ENCODE results near the gene GABRE.

The GABRE gene

DNA sequence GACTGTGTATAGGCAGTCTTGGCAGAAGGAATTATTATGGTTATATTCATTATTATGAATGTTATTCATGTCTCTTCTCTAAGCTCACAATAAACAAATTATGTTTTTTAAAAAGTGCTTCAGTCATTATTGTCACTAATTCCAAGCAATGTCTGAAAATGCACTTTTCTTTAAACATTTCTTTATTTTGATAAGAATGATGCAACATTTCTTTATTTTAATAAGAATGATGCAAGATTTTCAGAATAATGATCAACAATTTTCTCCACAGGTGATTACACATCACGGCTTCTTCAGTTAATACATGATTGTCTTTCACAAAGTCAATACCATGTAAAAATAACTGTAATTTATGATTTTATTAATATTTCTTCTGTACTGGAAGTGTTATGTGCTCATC, 39.1 kb downstream of the GABRE start:
- no peaks in the 10 kb centered on the region for H3K4me1 ChIP-seq (ENCODE audit: control insufficient read depth, insufficient read depth, low read length)
- H3K9me3 ChIP-seq (ENCODE audit: control insufficient read depth, insufficient read depth, low read depth, low read length) = no peaks in the 10 kb centered on the region; the same call in 1 of the 2 replicates
- TF ChIP-seq ZNF843 (tag by site-specific recombination; IDR thresholded peaks at IDR 0.05) = no peak
- TF ChIP-seq, protein P1, sequence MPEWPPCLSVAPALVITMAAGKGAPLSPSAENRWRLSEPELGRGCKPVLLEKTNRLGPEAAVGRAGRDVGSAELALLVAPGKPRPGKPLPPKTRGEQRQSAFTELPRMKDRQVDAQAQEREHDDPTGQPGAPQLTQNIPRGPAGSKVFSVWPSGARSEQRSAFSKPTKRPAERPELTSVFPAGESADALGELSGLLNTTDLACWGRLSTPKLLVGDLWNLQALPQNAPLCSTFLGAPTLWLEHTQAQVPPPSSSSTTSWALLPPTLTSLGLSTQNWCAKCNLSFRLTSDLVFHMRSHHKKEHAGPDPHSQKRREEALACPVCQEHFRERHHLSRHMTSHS (tag by site-specific recombination; IDR thresholded peaks at IDR 0.05) = no peak
- TF ChIP-seq ZNF768 (tag by site-specific recombination; IDR thresholded peaks at IDR 0.05) = no peak
- TF ChIP-seq YY1 (tag by site-specific recombination; IDR thresholded peaks at IDR 0.05) = no peak
- TF ChIP-seq ZNF280D (tag by site-specific recombination; IDR thresholded peaks at IDR 0.05) = no peak
- TF ChIP-seq ZNF561 (tag by site-specific recombination; IDR thresholded peaks at IDR 0.05; ENCODE audit: borderline replicate concordance) = no peak
- POLR2A ChIA-PET = no interaction called here
- no peak overlapping the region for H3K27ac ChIP-seq (ENCODE audit: extremely low read depth, low read depth, low read length)
- CTCF ChIA-PET = interaction anchor here (0.7 kb wide), 1 partner anchor 24 kb away, joined by 3 read pairs; no protein-coding TSS in a partner anchor
- H3K4me3 ChIP-seq (ENCODE audit: low read depth, low read length) = no peak overlapping the region
- no peaks in the 10 kb centered on the region for H3K36me3 ChIP-seq (ENCODE audit: control insufficient read depth in 2 of 2, insufficient read depth in 1 of 2, low read length in 2 of 2)

DNA sequence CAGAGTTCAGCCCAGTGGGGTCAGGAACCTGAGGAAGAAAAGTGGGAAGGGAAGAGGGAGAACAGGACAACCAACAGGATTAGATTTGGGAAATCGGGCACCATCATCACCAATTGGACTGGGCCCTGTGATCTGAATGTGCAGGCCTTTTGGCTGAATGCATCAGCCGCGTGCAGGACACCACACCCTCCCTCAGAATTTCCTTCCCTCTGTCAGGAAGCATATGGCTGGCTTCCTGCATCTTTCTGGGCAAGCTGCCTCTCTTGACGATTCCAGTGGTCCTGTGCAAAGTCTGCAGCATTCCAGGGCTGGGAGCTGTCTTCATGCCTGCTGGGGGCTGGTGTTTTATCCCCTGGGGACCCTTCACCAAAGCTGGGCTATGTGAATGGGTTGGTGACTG, 45.4 kb downstream of the GABRE start:
- no peak for TF ChIP-seq ZNF133 (tag by site-specific recombination; IDR thresholded peaks at IDR 0.05)
- TF ChIP-seq ZNF266 (tag by site-specific recombination; IDR thresholded peaks at IDR 0.05; ENCODE audit: low read depth) = no peak
- no peak for TF ChIP-seq ZNF274 (IDR thresholded peaks at IDR 0.05; ENCODE audit: low read length)
- no peak for TF ChIP-seq ZNF274 (tag by site-specific recombination; IDR thresholded peaks at IDR 0.05; ENCODE audit: borderline replicate concordance)
- no peak for TF ChIP-seq ZNF398 (tag by site-specific recombination; IDR thresholded peaks at IDR 0.05)
- TF ChIP-seq, protein P2, sequence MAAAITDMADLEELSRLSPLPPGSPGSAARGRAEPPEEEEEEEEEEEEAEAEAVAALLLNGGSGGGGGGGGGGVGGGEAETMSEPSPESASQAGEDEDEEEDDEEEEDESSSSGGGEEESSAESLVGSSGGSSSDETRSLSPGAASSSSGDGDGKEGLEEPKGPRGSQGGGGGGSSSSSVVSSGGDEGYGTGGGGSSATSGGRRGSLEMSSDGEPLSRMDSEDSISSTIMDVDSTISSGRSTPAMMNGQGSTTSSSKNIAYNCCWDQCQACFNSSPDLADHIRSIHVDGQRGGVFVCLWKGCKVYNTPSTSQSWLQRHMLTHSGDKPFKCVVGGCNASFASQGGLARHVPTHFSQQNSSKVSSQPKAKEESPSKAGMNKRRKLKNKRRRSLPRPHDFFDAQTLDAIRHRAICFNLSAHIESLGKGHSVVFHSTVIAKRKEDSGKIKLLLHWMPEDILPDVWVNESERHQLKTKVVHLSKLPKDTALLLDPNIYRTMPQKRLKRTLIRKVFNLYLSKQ (tag by site-specific recombination; IDR thresholded peaks at IDR 0.05; ENCODE audit: borderline replicate concordance) = no peak
- no peak for TF ChIP-seq CTCF (tag by site-specific recombination; IDR thresholded peaks at IDR 0.05)
- no peak for TF ChIP-seq ZNF529 (tag by site-specific recombination; IDR thresholded peaks at IDR 0.05; ENCODE audit: insufficient replicate concordance)
- TF ChIP-seq ZNF121 (tag by site-specific recombination; IDR thresholded peaks at IDR 0.05) = no peak
- TF ChIP-seq ZNF324 (tag by site-specific recombination; IDR thresholded peaks at IDR 0.05) = no peak
- TF ChIP-seq ZSCAN4 (tag by site-specific recombination; IDR thresholded peaks at IDR 0.05) = no peak
- TF ChIP-seq ZNF391 (tag by site-specific recombination; IDR thresholded peaks at IDR 0.05; ENCODE audit: borderline replicate concordance, low read depth) = no peak
- TF ChIP-seq ZNF544 (tag by site-specific recombination; IDR thresholded peaks at IDR 0.05) = no peak
- TF ChIP-seq ZSCAN30 (tag by site-specific recombination; IDR thresholded peaks at IDR 0.05) = no peak
- H3K9me3 ChIP-seq (ENCODE audit: control insufficient read depth, insufficient read depth, low read depth, low read length) = no peaks in the 10 kb centered on the region
- H3K4me3 ChIP-seq (ENCODE audit: low read depth, low read length) = no peak overlapping the region
- no peaks in the 10 kb centered on the region for H3K36me3 ChIP-seq (ENCODE audit: control insufficient read depth in 2 of 2, insufficient read depth in 1 of 2, low read length in 2 of 2)
- POLR2A ChIA-PET = no interaction called here
- CTCF ChIA-PET = no interaction called here
- H3K4me1 ChIP-seq (ENCODE audit: control insufficient read depth, insufficient read depth, low read length) = no peaks in the 10 kb centered on the region
- H3K27ac ChIP-seq (ENCODE audit: extremely low read depth, low read depth, low read length) = no peak overlapping the region
